ENCODE measurements around the gene NEDD8.

The NEDD8 gene

DNA sequence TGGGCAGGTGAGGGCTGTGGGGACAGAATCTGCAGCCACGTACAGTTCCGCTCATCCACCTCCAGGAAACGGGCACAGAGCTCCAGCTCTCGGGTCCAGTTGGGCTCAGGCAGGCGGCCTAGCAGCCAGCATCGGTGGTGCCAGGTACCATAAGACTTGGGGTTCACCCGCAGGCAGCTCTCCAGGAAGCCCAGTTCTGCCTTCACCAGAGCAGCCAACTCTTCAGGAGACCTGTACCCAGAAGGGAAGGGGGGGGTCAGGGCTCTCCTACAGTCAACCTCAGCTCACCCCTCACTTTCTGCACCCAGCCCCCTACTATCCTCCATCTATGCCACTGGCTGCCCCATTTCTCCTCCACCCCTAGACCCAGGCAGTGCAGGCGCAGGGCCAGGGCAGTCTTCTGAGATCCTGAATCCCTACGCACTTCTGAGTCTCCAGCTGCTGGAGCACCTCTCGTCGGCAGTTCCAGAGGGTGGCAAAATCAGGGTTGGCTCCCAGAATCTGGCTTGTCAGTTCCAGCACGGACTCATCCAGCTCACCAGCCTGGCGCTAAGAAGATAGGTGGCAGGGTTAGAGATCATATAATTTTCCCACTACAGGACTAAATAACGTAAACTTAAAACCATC, 37.9 kb upstream of the NEDD8 start:
- TF ChIP-seq, protein P1, sequence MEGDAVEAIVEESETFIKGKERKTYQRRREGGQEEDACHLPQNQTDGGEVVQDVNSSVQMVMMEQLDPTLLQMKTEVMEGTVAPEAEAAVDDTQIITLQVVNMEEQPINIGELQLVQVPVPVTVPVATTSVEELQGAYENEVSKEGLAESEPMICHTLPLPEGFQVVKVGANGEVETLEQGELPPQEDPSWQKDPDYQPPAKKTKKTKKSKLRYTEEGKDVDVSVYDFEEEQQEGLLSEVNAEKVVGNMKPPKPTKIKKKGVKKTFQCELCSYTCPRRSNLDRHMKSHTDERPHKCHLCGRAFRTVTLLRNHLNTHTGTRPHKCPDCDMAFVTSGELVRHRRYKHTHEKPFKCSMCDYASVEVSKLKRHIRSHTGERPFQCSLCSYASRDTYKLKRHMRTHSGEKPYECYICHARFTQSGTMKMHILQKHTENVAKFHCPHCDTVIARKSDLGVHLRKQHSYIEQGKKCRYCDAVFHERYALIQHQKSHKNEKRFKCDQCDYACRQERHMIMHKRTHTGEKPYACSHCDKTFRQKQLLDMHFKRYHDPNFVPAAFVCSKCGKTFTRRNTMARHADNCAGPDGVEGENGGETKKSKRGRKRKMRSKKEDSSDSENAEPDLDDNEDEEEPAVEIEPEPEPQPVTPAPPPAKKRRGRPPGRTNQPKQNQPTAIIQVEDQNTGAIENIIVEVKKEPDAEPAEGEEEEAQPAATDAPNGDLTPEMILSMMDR (IDR thresholded peaks at IDR 0.05; ENCODE audit: low read depth, low read length): no peak
- H3K4me3 ChIP-seq (ENCODE audit: low read depth, low read length): no peak overlapping the region

DNA sequence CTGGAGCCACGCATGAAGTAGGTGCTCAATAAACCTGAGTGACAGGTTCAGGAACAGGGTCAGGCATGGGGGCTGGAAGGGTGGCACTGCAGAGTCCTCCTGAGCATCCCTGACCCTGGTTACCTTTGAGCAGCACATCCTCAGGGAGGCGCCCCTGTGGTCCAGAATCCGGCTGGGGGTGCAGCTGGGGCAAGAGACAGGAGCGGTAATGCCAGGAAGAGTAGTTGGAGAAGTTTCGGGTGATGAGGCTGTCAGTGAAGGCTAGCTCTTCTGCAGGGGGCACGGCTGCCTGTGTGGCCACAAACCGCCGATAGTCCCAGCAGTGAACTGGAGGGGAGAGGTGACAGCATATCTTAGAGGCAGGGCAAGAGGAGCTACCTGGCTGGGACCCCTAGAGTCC, 37.2 kb upstream of the NEDD8 start:
- H3K4me3 ChIP-seq (ENCODE audit: low read depth, low read length): no peak overlapping the region
- TF ChIP-seq, protein P1 (IDR thresholded peaks at IDR 0.05; ENCODE audit: low read depth, low read length): no peak

DNA sequence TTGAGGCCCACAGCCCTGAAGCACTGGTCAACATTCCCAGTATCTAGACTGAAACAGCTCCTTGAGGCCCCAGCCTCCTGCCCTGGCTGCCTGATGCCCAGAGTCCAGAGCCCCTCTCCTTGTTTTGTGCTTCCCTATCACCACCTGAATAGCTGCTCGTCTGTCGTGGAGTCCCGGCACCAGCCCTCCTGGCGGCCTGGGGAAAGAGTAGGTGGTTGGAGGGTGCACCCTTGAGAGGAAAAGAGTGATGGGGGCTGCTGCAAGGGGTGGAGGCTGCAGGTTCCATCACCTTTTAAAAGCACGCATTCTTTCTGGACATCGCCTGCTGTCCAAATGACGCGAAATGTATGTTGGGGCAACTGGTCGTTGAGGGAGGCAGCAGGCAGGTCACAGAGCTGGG, 36.1 kb upstream of the NEDD8 start:
- no peak overlapping the region for H3K4me3 ChIP-seq (ENCODE audit: low read depth, low read length)
- TF ChIP-seq, protein P1 (IDR thresholded peaks at IDR 0.05; ENCODE audit: low read depth, low read length): no peak

DNA sequence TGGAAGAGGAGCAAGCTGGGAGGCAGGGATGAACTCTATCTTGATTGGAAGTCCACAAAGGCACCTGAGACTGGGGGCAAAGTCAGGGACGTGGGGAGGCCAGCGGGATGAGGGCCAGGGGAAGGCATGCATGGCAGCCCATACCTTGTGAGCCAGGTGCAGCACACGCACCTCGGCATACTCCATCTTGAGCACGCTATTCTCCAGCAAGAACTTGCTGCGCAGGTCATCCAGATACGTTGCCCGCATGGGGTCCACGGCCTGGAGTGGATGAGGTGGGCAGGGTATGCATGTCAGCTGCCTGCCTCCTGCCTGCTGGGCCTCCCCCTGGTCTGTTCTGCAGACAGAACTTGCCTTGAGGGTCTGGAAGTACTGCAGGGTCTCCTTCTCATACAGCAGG, 35.3 kb upstream of the NEDD8 start:
- TF ChIP-seq, protein P1 (IDR thresholded peaks at IDR 0.05; ENCODE audit: low read depth, low read length): no peak
- H3K4me3 ChIP-seq (ENCODE audit: low read depth, low read length): no peak overlapping the region

DNA sequence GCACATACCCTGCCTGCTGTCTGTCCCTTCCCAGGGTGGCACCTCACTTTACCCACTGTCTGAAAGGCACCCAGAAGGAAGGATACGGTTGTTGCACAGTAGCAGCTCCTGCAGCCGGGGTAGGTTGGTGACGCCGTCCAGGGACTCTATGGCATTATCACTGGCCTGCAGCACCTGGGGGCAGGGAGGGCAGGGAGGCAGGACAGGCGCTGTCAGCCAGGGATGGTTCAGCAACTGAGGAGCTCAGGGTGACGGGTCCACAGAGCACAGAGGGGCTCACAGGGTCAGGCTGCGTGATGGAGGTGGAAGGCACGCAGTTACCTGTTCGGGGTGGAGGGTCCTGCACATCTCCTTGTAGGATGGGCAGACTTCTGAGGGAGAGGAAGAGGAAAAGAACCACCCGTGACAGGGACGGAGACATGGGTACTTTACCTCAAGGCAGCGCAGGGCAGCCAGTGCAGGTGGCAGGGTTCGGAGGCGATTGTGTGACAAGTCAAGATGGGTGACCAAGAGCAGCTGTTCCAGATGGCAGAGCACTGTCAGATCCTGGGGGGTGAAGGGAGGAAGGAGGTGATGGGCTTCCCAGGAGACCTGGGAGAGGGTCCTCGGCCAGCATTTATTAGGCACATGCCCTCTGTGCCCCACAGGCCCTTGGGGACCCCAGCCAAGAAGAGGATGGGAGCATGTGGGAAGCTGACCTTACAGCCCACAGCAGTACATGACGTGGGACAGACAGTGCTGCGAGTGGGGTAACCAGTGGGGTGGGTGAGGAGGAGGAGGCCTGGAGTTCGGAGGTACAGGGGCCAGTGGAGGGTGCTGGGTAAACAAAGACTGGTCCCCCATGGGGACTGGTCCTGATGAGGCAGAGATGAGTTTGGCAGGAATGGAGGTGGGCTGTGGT, 34.4 kb upstream of the NEDD8 start:
- TF ChIP-seq, protein P1 (IDR thresholded peaks at IDR 0.05; ENCODE audit: low read depth, low read length): no peak
- H3K4me3 ChIP-seq (ENCODE audit: low read depth, low read length): no peak overlapping the region

DNA sequence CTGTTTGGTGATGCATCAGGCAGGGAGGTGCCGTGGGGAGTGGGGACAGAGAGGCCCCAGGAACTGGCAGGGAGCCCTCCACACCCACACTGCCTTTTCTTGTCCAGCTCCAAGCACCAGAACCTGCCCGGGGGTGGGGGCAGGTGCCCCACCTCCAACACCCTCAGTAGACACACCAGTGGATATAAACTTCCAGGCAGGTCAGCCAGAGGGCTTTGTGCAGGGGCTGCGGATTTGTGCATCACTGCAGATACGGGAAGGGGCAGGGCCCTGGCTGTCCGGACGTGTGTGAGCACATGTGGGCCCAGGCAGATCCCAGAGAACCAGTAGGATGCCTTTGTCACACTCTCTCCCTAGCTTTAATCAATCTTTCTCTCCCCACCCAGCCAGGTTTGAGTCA, 32.1 kb upstream of the NEDD8 start:
- no peak overlapping the region for H3K4me3 ChIP-seq (ENCODE audit: low read depth, low read length)
- TF ChIP-seq, protein P1 (IDR thresholded peaks at IDR 0.05; ENCODE audit: low read depth, low read length): no peak

DNA sequence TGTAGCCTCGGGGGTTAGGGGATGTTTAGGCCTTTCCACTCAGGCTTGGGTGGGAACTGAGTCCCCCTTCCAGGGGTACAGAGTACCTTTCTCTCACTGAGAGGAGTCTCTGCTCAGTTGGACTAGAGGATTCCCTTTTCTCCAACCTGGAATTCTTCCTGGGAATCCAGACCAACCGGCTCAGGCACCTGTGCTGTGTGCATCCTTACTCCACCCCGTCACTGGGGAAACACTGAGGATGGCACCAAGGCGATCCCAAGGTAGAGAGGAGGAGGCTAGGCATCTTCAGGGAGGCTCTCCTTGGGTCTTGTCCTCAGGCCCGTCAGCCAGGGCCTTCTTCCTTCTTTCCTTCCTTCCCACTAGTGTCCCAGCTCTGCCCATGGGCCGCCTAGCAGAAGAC, 31.7 kb upstream of the NEDD8 start:
- no peak overlapping the region for H3K4me3 ChIP-seq (ENCODE audit: low read depth, low read length)
- TF ChIP-seq, protein P1 (IDR thresholded peaks at IDR 0.05; ENCODE audit: low read depth, low read length): no peak

Data from WI38 (cell line).